ENCODE data around the gene RIN3. TPM values are rescaled to one million over a fixed set of nuclear protein-coding genes. Genes with fewer than 3 reads are reported as not detected.

The RIN3 gene
- total and polyA plus RNA-seq, 2 donors (not counting 3 experiments of a cell fraction or from before 2014, with no cell fraction given), result 5.1 to 20.8 TPM

- Histone ChIP-seq H3K27ac (ENCODE audit: insufficient read depth, low read depth, low read length) (no peak overlapping the region), H3K4me3 (replicated peaks in 1 of 3; ENCODE audit: insufficient read depth in 1 of 3, low read depth in 1 of 3, low read length in 3 of 3) (no peak overlapping the region), H2AFZ (ENCODE audit: low read depth, low read length) (no peak overlapping the region), H3K4me1 (ENCODE audit: control insufficient read depth, extremely low read depth, insufficient read depth, low read length) (no peaks in the 10 kb centered on the region), H4K20me1 (replicated peaks; ENCODE audit: control insufficient read depth, extremely low read depth, insufficient read depth, low read length) (no peaks in the 10 kb centered on the region), H3K79me2 (ENCODE audit: control insufficient read depth, insufficient read depth, low read length) (no peaks in the 10 kb centered on the region), H3K9ac (replicated peaks; ENCODE audit: extremely low read depth, insufficient read depth, low read length) (no peak overlapping the region), H3K4me2 (ENCODE audit: insufficient read depth, low read length) (no peak overlapping the region), H3K36me3 (ENCODE audit: control insufficient read depth in 2 of 2, extremely low read depth in 1 of 2, insufficient read depth in 2 of 2, low read length in 2 of 2) (no peaks in the 10 kb centered on the region), H3K9me3 (replicated peaks; ENCODE audit: control insufficient read depth, insufficient read depth, low read length) (no peaks in the 10 kb centered on the region), H3K27me3 (ENCODE audit: control insufficient read depth in 2 of 2, insufficient read depth in 2 of 2, low read length in 2 of 2) (peaks cover 4 to 9% of the 10 kb centered on the region in 2 experiments), H3K9me1 (replicated peaks; ENCODE audit: control insufficient read depth, extremely low read depth, insufficient read depth, low read length) (no peaks in the 10 kb centered on the region)
- no peak for FAIRE-seq
- TF ChIP-seq POLR2AphosphoS5 (IDR thresholded peaks at IDR 0.05; ENCODE audit: insufficient read depth, low read depth, low read length) (no peak), POLR2A (IDR thresholded peaks at IDR 0.05; ENCODE audit: low read depth, low read length) (no peak), MYC (IDR thresholded peaks at IDR 0.05; ENCODE audit: low read depth, low read length) (no peak), CTCF (IDR thresholded peaks at IDR 0.05; ENCODE audit: extremely low read depth in 1 of 2, insufficient read depth in 1 of 2, low read depth in 1 of 2, low read length in 2 of 2) (no peak), EZH2 (IDR thresholded peaks at IDR 0.05; ENCODE audit: borderline replicate concordance, low read depth, low read length, severe bottlenecking) (no peak), MAX (IDR thresholded peaks at IDR 0.05; ENCODE audit: insufficient read depth, insufficient read length) (no peak), FOS (IDR thresholded peaks at IDR 0.05; ENCODE audit: borderline replicate concordance, insufficient read depth, low read length) (no peak)
- DNase-seq (ENCODE audit: low read depth, low spot score), result no peak
- dilution Hi-C loops (cut with MboI; ENCODE audit: extremely low pct_ligation_motif_present, low sequenced_read_pairs) (no loop called here), intact Hi-C loops (cut with micrococcal nuclease) (no loop called here)
- ChIA-PET POLR2A (no interaction called here), CTCF (interaction anchor here (1.4 kb wide), 1 partner anchor 23 kb away, joined by 4 read pairs; no protein-coding TSS in a partner anchor)
- no TSS peak for BruUV-seq (replicated peaks)
Measured at GRCh38 chr14:92482621-92483319, 30.8 kb upstream of the RIN3 start.
